ENCODE results near the gene GOSR1.

- no peak for TF ChIP-seq POLR2A (IDR thresholded peaks at IDR 0.05; ENCODE audit: low read length)
- TF ChIP-seq GATA1 (IDR thresholded peaks at IDR 0.05; ENCODE audit: low read depth, low read length), result no peak
These were observed 55.7 kb downstream of the GOSR1 start for GRCh38 chr17:30532871-30533270.
